Spinal cord (tissue), 10 donors: ENCODE data around the gene QSER1. TPM values are rescaled to one million over a fixed set of nuclear protein-coding genes. Genes with fewer than 3 reads are reported as not detected.

Source experiments
- DNase-seq, 6 donors: peaks; one replicate each; pipeline versions ENCODE4 v3.0.0 to v3.0.0-alpha.2; 2013 to 2015; ENCODE audit warnings: low spot score in 6 of 6, low read depth in 4 of 6
- H3K27ac ChIP-seq: one replicate; pipeline ENCODE4 v1.5.1; 2013; ENCODE audit warnings: low read depth, low read length, control low read depth
- H3K27me3 ChIP-seq: one replicate; pipeline ENCODE4 v1.6.1; 2013; ENCODE audit warnings: low read length; ENCODE audit not compliant: control insufficient read depth, insufficient read depth
- H3K36me3 ChIP-seq: one replicate; pipeline ENCODE4 v1.6.1; 2013; ENCODE audit warnings: low read length; ENCODE audit not compliant: control insufficient read depth, insufficient read depth
- H3K4me1 ChIP-seq: one replicate; pipeline ENCODE4 v1.6.1; 2013; ENCODE audit warnings: low read length; ENCODE audit not compliant: control insufficient read depth, insufficient read depth
- H3K4me3 ChIP-seq: one replicate; pipeline ENCODE4 v1.5.1; 2013; ENCODE audit warnings: low read depth, low read length, control low read depth
- H3K9me3 ChIP-seq: one replicate; pipeline ENCODE4 v1.6.1; 2013; ENCODE audit warnings: low read length; ENCODE audit not compliant: control insufficient read depth, insufficient read depth
- WGBS: methylation state at CpG from one replicate; pipeline ENCODE4 v1.1.5; 2013; ENCODE audit warnings: missing lambda C conversion rate; ENCODE audit not compliant: insufficient coverage; 5-methylcytosine and 5-hydroxymethylcytosine counted together
- polyA plus RNA-seq, 2 donors: library from polyadenylated mRNA; unstranded; fragments of 120-200 nt; gene quantifications; one replicate each; pipeline ENCODE4 v1.2.1, GENCODE V29; 2013; ENCODE audit not compliant: insufficient read length in 2 of 2
- total RNA-seq, 2 donors: library from RNA; depleted of rRNA in 1 of 2; stranded (reverse); fragments of 120-200 nt in 1 of 2; fragments of >200 nt in 1 of 2; gene quantifications; one replicate each; pipeline versions ENCODE4 v1.2.3 to v1.2.4, GENCODE V29; 2013 to 2014
- donor health status: healthy.

Gene QSER1
- total and polyA plus RNA-seq, 4 donors, result 19.6 to 55.4 (median 40.0) TPM

- H3K27ac ChIP-seq, result no peak overlapping the region
These were observed 47.3 kb downstream of the QSER1 start for GRCh38 chr11:32939866-32940265.

GRCh38 chr11:32940865-32941264 is 48.3 kb downstream of the QSER1 start:
- WGBS, result no CpG with 5 or more reads among the region's 1 CpG
- Histone ChIP-seq H3K27ac (no peak overlapping the region), H3K9me3 (no peaks in the 10 kb centered on the region), H3K4me3 (no peak overlapping the region), H3K27me3 (no peaks in the 10 kb centered on the region), H3K4me1 (no peaks in the 10 kb centered on the region), H3K36me3 (peaks cover 5% of the 10 kb centered on the region)
- no peak for DNase-seq

More at GRCh38 chr11:32939866-32940265, 47.3 kb downstream of the QSER1 start:
- no peak for DNase-seq
- H3K4me1 ChIP-seq, result no peaks in the 10 kb centered on the region
- no peak overlapping the region for H3K4me3 ChIP-seq
- H3K36me3 ChIP-seq, result peaks cover 8% of the 10 kb centered on the region
- H3K27me3 ChIP-seq, result no peaks in the 10 kb centered on the region
- no peaks in the 10 kb centered on the region for H3K9me3 ChIP-seq

GRCh38 chr11:32947978-32948377 is 55.4 kb downstream of the QSER1 start:
- no CpG with 5 or more reads among the region's 2 CpGs for WGBS
- no peaks in the 10 kb centered on the region for H3K27me3 ChIP-seq
- H3K27ac ChIP-seq, result no peak overlapping the region
- no peaks in the 10 kb centered on the region for H3K4me1 ChIP-seq
- H3K9me3 ChIP-seq, result no peaks in the 10 kb centered on the region
- H3K36me3 ChIP-seq, result no peaks in the 10 kb centered on the region
- no peak overlapping the region for H3K4me3 ChIP-seq
- no peak for DNase-seq

- Histone ChIP-seq H3K4me3 (no peak overlapping the region), H3K27me3 (no peaks in the 10 kb centered on the region), H3K27ac (no peak overlapping the region), H3K9me3 (no peaks in the 10 kb centered on the region), H3K36me3 (no peaks in the 10 kb centered on the region), H3K4me1 (no peaks in the 10 kb centered on the region)
- DNase-seq, result no peak
These were observed 57.1 kb downstream of the QSER1 start for GRCh38 chr11:32949739-32950138.

GRCh38 chr11:32952421-32952820 is 59.8 kb downstream of the QSER1 start:
- H3K36me3 ChIP-seq, result peaks cover 2% of the 10 kb centered on the region
- no peaks in the 10 kb centered on the region for H3K4me1 ChIP-seq
- no peak overlapping the region for H3K27ac ChIP-seq
- no peak for DNase-seq
- no peaks in the 10 kb centered on the region for H3K27me3 ChIP-seq
- H3K9me3 ChIP-seq, result no peaks in the 10 kb centered on the region
- WGBS, result no CpG with 5 or more reads among the region's 1 CpG
- no peak overlapping the region for H3K4me3 ChIP-seq

- Histone ChIP-seq H3K4me1 (no peaks in the 10 kb centered on the region), H3K4me3 (no peak overlapping the region), H3K36me3 (peaks cover 7% of the 10 kb centered on the region), H3K9me3 (no peaks in the 10 kb centered on the region), H3K27ac (no peak overlapping the region), H3K27me3 (no peaks in the 10 kb centered on the region)
- DNase-seq, result no peak
These were observed 61.1 kb downstream of the QSER1 start for GRCh38 chr11:32953700-32954099.

- no CpG with 5 or more reads among the region's 1 CpG for WGBS
- peaks cover 1% of the 10 kb centered on the region for H3K9me3 ChIP-seq
- no peak overlapping the region for H3K4me3 ChIP-seq
- H3K4me1 ChIP-seq, result no peaks in the 10 kb centered on the region
- no peak overlapping the region for H3K27ac ChIP-seq
- H3K27me3 ChIP-seq, result no peaks in the 10 kb centered on the region
- peak; percentile 21 to 85 (median 46) for DNase-seq
- peaks cover 17% of the 10 kb centered on the region for H3K36me3 ChIP-seq
These were observed 68.0 kb downstream of the QSER1 start for GRCh38 chr11:32960553-32961164.

- Histone ChIP-seq H3K27ac (no peak overlapping the region), H3K4me1 (no peaks in the 10 kb centered on the region), H3K9me3 (peaks cover 1% of the 10 kb centered on the region), H3K27me3 (no peaks in the 10 kb centered on the region), H3K36me3 (peaks cover 20% of the 10 kb centered on the region), H3K4me3 (no peak overlapping the region)
- no CpG with 5 or more reads among the region's 2 CpGs for WGBS
- DNase-seq, result no peak
These were observed 69.4 kb downstream of the QSER1 start for GRCh38 chr11:32962016-32962415.

- Histone ChIP-seq H3K36me3 (peaks cover 13% of the 10 kb centered on the region), H3K4me1 (no peaks in the 10 kb centered on the region), H3K27ac (no peak overlapping the region), H3K9me3 (peaks cover 1% of the 10 kb centered on the region), H3K4me3 (no peak overlapping the region), H3K27me3 (no peaks in the 10 kb centered on the region)
- no peak for DNase-seq
- no CpG with 5 or more reads among the region's 2 CpGs for WGBS
These were observed 71.1 kb downstream of the QSER1 start for GRCh38 chr11:32963721-32964120.

GRCh38 chr11:32968541-32968940 is 75.9 kb downstream of the QSER1 start:
- no peaks in the 10 kb centered on the region for H3K27me3 ChIP-seq
- H3K4me1 ChIP-seq, result no peaks in the 10 kb centered on the region
- H3K4me3 ChIP-seq, result no peak overlapping the region
- H3K9me3 ChIP-seq, result no peaks in the 10 kb centered on the region
- DNase-seq, result no peak
- peaks cover 12% of the 10 kb centered on the region for H3K36me3 ChIP-seq
- 100% methylated on average over 1 of the region's 1 CpG for WGBS
- no peak overlapping the region for H3K27ac ChIP-seq
